ENCODE data around the gene OPN5. TPM values are rescaled to one million over a fixed set of nuclear protein-coding genes. Genes with fewer than 3 reads are reported as not detected.
A peak's percentile ranks its signal among the peaks of the same experiment; 100 is the strongest.
"Not testable (repeated sequence)": the region's sequence is repeated elsewhere in the genome, so short reads cannot be mapped to it uniquely, and the experiment has no call there.

Gene OPN5
- not detected for total RNA-seq

- no peak for DNase-seq (ENCODE audit: low spot score)
These were observed at the start of gene OPN5 for GRCh38 chr6:47781732-47782131. Gene OPN5 (plus strand): TSS chr6:47782032. CDS start chr6:47782067, 35 bp downstream.

GRCh38 chr6:47733879-47734558 lies 47.8 kb upstream of the OPN5 start:
- no peak for DNase-seq (ENCODE audit: low spot score)

- DNase-seq (ENCODE audit: low spot score): no peak
These were observed 46.9 kb upstream of the OPN5 start for GRCh38 chr6:47734831-47735481.

GRCh38 chr6:47736083-47736700 lies 45.6 kb upstream of the OPN5 start:
- DNase-seq (ENCODE audit: low spot score): no peak

GRCh38 chr6:47737406-47737805 lies 44.4 kb upstream of the OPN5 start:
- no peak for DNase-seq (ENCODE audit: low spot score)

- DNase-seq (ENCODE audit: low spot score): no peak
These were observed 41.1 kb upstream of the OPN5 start for GRCh38 chr6:47740714-47741113.

- no peak for DNase-seq (ENCODE audit: low spot score)
These were observed 40.0 kb upstream of the OPN5 start for GRCh38 chr6:47741807-47742206.

GRCh38 chr6:47743744-47744143 lies 38.1 kb upstream of the OPN5 start:
- no peak for DNase-seq (ENCODE audit: low spot score)

GRCh38 chr6:47745269-47745668 lies 36.6 kb upstream of the OPN5 start:
- not testable (repeated sequence) for DNase-seq (ENCODE audit: low spot score)

GRCh38 chr6:47749757-47750156 lies 32.1 kb upstream of the OPN5 start:
- DNase-seq (ENCODE audit: low spot score): no peak

- no peak for DNase-seq (ENCODE audit: low spot score)
These were observed 29.0 kb upstream of the OPN5 start for GRCh38 chr6:47752801-47753200.

GRCh38 chr6:47759364-47759763 lies 22.5 kb upstream of the OPN5 start:
- DNase-seq (ENCODE audit: low spot score): no peak

GRCh38 chr6:47762502-47762901 lies 19.3 kb upstream of the OPN5 start:
- no peak for DNase-seq (ENCODE audit: low spot score)

- no peak for DNase-seq (ENCODE audit: low spot score)
These were observed 15.4 kb upstream of the OPN5 start for GRCh38 chr6:47766445-47766844.

GRCh38 chr6:47767102-47767501 lies 14.7 kb upstream of the OPN5 start:
- DNase-seq (ENCODE audit: low spot score): no peak

- no peak for DNase-seq (ENCODE audit: low spot score)
These were observed 11.8 kb upstream of the OPN5 start for GRCh38 chr6:47769982-47770381.

GRCh38 chr6:47772359-47772758 lies 9.5 kb upstream of the OPN5 start:
- no peak for DNase-seq (ENCODE audit: low spot score)

- no peak for DNase-seq (ENCODE audit: low spot score)
These were observed 8.8 kb upstream of the OPN5 start for GRCh38 chr6:47773005-47773404.

GRCh38 chr6:47780510-47781356 lies 1.1 kb upstream of the OPN5 start:
- DNase-seq (ENCODE audit: low spot score): no peak

- no peak for DNase-seq (ENCODE audit: low spot score)
These were observed 3.4 kb downstream of the OPN5 start for GRCh38 chr6:47785182-47785581.

GRCh38 chr6:47787620-47788497 lies 6.0 kb downstream of the OPN5 start:
- DNase-seq (ENCODE audit: low spot score): peak; percentile 59

Measured in ureter (tissue), 1 donor.